Cardiac fibroblast (primary cell): Measurements from ENCODE around the gene CHAD.
"Not testable (repeated sequence)": the region's sequence is repeated elsewhere in the genome, so short reads cannot be mapped to it uniquely, and the experiment has no call there.

ENCODE experiments used
- DNase-seq, 2 donors: peaks; one replicate each; pipeline versions ENCODE4 v3.0.0 to v3.0.0-alpha.2; 2010; ENCODE audit warnings: low read depth in 2 of 2
- H3K4me3 ChIP-seq, 2 donors: replicated peaks in 1 of 2; 1 replicate in 1 of 2; 2 replicates in 1 of 2; pipeline ENCODE4 v1.5.1; 2011; ENCODE audit warnings: low read depth in 2 of 2, low read length in 2 of 2, mild to moderate bottlenecking in 2 of 2, moderate library complexity in 1 of 2
- CTCF ChIP-seq: IDR thresholded peaks from one replicate; pipeline ENCODE4 v1.5.1; 2011; ENCODE audit warnings: low read depth, mild to moderate bottlenecking, low read length, inconsistent platforms

Gene CHAD

GRCh38 chr17:50429793-50430192, 38.9 kb downstream of the CHAD start:
- TF ChIP-seq CTCF = no peak
- DNase-seq = no peak
- H3K4me3 ChIP-seq = no peak overlapping the region

GRCh38 chr17:50428831-50429424, 39.8 kb downstream of the CHAD start:
- TF ChIP-seq CTCF = no peak
- no peak overlapping the region for H3K4me3 ChIP-seq

DNA sequence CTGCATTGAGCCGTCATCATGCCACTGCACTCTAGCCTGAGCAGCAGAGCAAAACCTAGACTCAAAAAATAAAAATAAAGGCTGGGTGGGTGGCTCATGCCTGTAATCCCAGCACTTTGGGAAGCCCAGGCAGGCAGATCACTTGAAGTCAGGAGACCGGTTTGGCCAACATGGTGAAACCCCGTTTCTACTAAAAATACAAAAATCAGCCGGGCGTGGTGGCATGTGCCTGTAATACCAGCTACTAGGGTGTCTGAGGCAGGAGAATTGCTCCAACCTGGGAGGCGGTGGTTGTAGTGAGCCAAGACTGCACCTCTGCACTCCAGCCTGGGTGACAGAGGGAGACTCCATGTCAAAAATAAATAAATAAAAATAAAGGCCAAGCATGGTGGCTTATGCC, 40.6 kb downstream of the CHAD start:
- not testable (repeated sequence) for H3K4me3 ChIP-seq, DNase-seq

More at GRCh38 chr17:50428831-50429424, 39.8 kb downstream of the CHAD start:
- no peak for DNase-seq

DNA sequence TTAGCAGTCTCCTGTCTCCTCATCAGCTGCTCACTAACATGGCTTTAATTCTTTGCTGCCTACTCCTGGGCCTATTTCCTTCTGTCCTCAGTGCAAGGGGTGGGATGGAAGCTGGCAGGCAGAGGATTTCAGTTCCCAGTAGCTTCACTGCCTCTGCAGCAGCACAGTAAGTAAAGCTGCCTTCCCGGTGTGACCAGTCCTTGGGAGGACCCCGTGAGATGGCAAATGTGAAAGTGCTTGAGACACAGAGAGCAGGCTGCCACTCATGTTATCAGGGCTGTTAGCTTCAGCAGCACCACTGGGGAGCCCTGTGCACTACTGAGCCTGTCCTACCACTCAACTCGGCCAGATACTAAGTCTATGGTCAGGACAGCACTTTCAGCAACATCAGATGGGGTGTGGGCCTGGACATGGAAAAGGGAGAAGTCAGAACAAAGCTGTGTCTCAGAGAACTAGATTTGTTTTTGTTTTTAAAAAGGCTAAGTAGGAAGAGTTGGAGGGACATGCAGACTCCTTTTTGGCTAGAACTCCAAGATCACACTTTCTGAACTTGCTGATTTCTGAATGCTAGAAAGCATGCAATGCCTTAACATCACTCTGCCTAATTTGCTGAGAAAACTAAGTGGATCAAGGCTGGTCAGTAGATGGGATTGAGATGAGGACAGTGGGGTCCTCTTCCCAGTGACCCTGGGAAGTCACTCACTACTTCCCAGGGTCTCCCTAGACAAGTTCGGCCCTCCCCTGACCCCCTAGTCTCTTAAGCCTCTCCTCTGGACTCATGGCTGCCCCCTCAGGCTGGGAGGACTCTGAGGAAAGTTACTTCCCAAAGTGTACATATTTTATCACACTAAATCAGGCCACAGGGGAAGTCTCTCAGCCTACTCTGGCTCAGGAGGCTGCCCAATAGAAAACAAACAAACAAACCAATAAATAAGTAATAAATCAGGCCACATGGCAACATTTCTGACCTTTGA, 41.6 kb downstream of the CHAD start:
- no peak for TF ChIP-seq CTCF
- DNase-seq = peak; percentile 31 to 37
- H3K4me3 ChIP-seq = peak overlapping the region; percentile 72 to 74

DNA sequence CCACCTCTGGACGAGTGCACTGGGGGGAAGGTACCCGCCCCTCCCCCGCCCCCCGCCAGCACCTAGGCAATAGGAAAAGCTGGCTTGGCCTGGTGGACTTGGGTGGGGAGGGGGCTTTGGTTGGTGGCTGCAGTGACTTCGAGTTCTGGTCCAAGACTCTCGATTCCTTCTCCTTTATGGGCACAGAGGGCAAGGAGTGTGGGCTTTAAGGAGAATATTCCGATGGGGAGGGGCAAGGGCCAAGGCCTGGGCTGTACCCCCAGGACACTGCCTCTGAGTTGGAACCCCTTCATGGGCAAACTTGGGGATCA, 42.3 kb downstream of the CHAD start:
- DNase-seq = no peak
- no peak for TF ChIP-seq CTCF
- H3K4me3 ChIP-seq = peak overlapping the region; percentile 72 to 74

- H3K4me3 ChIP-seq = peak within 1 kb of the TSS; percentile 72 to 74
- TF ChIP-seq CTCF = no peak
- DNase-seq = peak; percentile 47 to 61
Observed at GRCh38 chr17:50425682-50426471, 42.8 kb downstream of the CHAD start, which contains the start of gene ACSF2. TSS of gene ACSF2 (plus strand) at chr17:50426218. CDS start at chr17:50426262, 44 bp downstream.
